H1 (cell line): ENCODE measurements around the gene PDE4D. TPM values are rescaled to one million over a fixed set of nuclear protein-coding genes. Genes with fewer than 3 reads are reported as not detected.

ENCODE experiments used
- CTCF ChIA-PET: fragments of 300-600 bp; sonication (Branson Sonifier 250); formaldehyde crosslinking; loops from one replicate; lab custom pipeline; 2021; ENCODE audit not compliant: partially characterized antibody; lab: Charles Lee
- POLR2A ChIA-PET: fragments of 300-600 bp; sonication (Branson Sonifier 250); formaldehyde crosslinking; loops from one replicate; lab custom pipeline; 2021; ENCODE audit warnings: inconsistent platforms; ENCODE audit not compliant: partially characterized antibody; lab: Charles Lee
- DNase-seq, 2 experiments: peaks; one replicate each; pipeline versions ENCODE4 v3.0.0 to v3.0.0-alpha.2; 2010 to 2022; ENCODE audit warnings: low spot score in 2 of 2, low read depth in 1 of 2, mixed read lengths in 1 of 2
- FAIRE-seq: peaks from 2 replicates; lab custom pipeline; 2011; peaks lifted over from hg19 to GRCh38; lab: Jason Lieb, UNC
- H2AFZ ChIP-seq: 2 replicates; pipeline ENCODE4 v1.8.1; 2012; ENCODE audit warnings: low read length, inconsistent platforms
- H2AK5ac ChIP-seq: 2 replicates; pipeline ENCODE4 v1.6.1; 2013; ENCODE audit warnings: low read depth, low read length
- H2BK120ac ChIP-seq: replicated peaks from 2 replicates; pipeline ENCODE3; 2013; ENCODE audit warnings: low read depth, low read length, inconsistent platforms
- H2BK12ac ChIP-seq: 2 replicates; pipeline ENCODE4 v1.6.1; 2013; ENCODE audit warnings: low read depth, low read length
- H2BK15ac ChIP-seq: 2 replicates; pipeline ENCODE4 v1.6.1; 2013; ENCODE audit warnings: low read length
- H2BK20ac ChIP-seq: 2 replicates; pipeline ENCODE4 v1.6.1; 2013; ENCODE audit warnings: low read length
- H2BK5ac ChIP-seq: 2 replicates; pipeline ENCODE4 v1.6.1; 2013; ENCODE audit warnings: low read depth, low read length
- H3K14ac ChIP-seq: 2 replicates; pipeline ENCODE4 v1.6.1; 2013; ENCODE audit warnings: inconsistent platforms; ENCODE audit not compliant: insufficient read length
- H3K18ac ChIP-seq: 2 replicates; pipeline ENCODE4 v1.6.1; 2013; ENCODE audit warnings: low read length; ENCODE audit errors: extremely low read depth
- H3K23ac ChIP-seq: 2 replicates; pipeline ENCODE4 v1.6.1; 2013; ENCODE audit warnings: inconsistent platforms; ENCODE audit not compliant: insufficient read length
- H3K23me2 ChIP-seq: 2 replicates; pipeline ENCODE4 v1.6.1; 2013; ENCODE audit warnings: low read depth, low read length
- H3K27ac ChIP-seq: 2 replicates; pipeline ENCODE4 v1.6.1; 2011; ENCODE audit warnings: low read depth, low read length, inconsistent platforms
- H3K27me3 ChIP-seq, 4 experiments: replicated peaks in 1 of 4; 1 replicate in 1 of 4; 2 replicates in 3 of 4; pipeline versions ENCODE4 v1.6.1 to v1.8.1; 2011 to 2013; ENCODE audit warnings: low read length in 3 of 4, mild to moderate bottlenecking in 3 of 4, inconsistent platforms in 2 of 4, mixed read lengths in 2 of 4, moderate library complexity in 1 of 4; ENCODE audit not compliant: control insufficient read depth in 3 of 4, insufficient read depth in 3 of 4; ENCODE audit errors: extremely low read depth in 1 of 4
- H3K36me3 ChIP-seq, 4 experiments: 2 replicates each; pipeline versions ENCODE4 v1.6.1 to v1.8.1; 2011 to 2013; ENCODE audit warnings: mild to moderate bottlenecking in 4 of 4, low read length in 3 of 4, moderate library complexity in 2 of 4, control low read depth in 1 of 4, inconsistent platforms in 1 of 4; ENCODE audit not compliant: insufficient read depth in 4 of 4, control insufficient read depth in 2 of 4
- H3K4ac ChIP-seq: replicated peaks from 2 replicates; pipeline ENCODE3; 2013; ENCODE audit warnings: low read length, low read depth, mixed read lengths, inconsistent platforms; ENCODE audit not compliant: insufficient read length
- H3K4me1 ChIP-seq, 4 experiments: replicated peaks in 1 of 4; 1 replicate in 1 of 4; 2 replicates in 3 of 4; pipeline versions ENCODE4 v1.6.1 to v1.8.1; 2011 to 2013; ENCODE audit warnings: low read length in 3 of 4, inconsistent platforms in 2 of 4, mixed read lengths in 1 of 4; ENCODE audit not compliant: insufficient read depth in 4 of 4, control insufficient read depth in 3 of 4
- H3K4me2 ChIP-seq, 2 experiments: 2 replicates each; pipeline versions ENCODE4 v1.6.1 to v1.8.1; 2011 to 2013; ENCODE audit warnings: low read depth in 2 of 2, low read length in 2 of 2, control low read depth in 1 of 2, inconsistent platforms in 1 of 2, mild to moderate bottlenecking in 1 of 2; ENCODE audit not compliant: insufficient read depth in 1 of 2
- H3K4me3 ChIP-seq, 4 experiments: fragments of 200-600, 300-600 bp in 1 of 4; sonication (generic), shearing (Covaris generic), sonication (Bioruptor Twin) in 1 of 4; 2 replicates each; pipeline versions ENCODE4 v1.5.1 to v1.8.1; 2011 to 2016; ENCODE audit warnings: low read length in 4 of 4, low read depth in 3 of 4, control low read depth in 2 of 4, inconsistent platforms in 2 of 4, mild to moderate bottlenecking in 2 of 4, mixed read lengths in 1 of 4, moderate library complexity in 1 of 4; ENCODE audit not compliant: insufficient read depth in 2 of 4; ENCODE audit errors: extremely low read depth in 1 of 4
- H3K56ac ChIP-seq: replicated peaks from 2 replicates; pipeline ENCODE3; 2013; ENCODE audit warnings: low read depth, mild to moderate bottlenecking, mixed read lengths, low read length, inconsistent platforms; ENCODE audit not compliant: insufficient read length
- H3K79me1 ChIP-seq: 2 replicates; pipeline ENCODE4 v1.6.1; 2013; ENCODE audit warnings: low read depth, low read length, control low read depth
- H3K79me2 ChIP-seq, 2 experiments: 2 replicates each; pipeline versions ENCODE4 v1.6.1 to v1.8.1; 2012 to 2013; ENCODE audit warnings: low read length in 2 of 2, mild to moderate bottlenecking in 2 of 2, inconsistent platforms in 1 of 2; ENCODE audit not compliant: insufficient read depth in 2 of 2, control insufficient read depth in 1 of 2
- H3K9ac ChIP-seq, 4 experiments: replicated peaks in 1 of 4; 1 replicate in 1 of 4; 2 replicates in 3 of 4; pipeline versions ENCODE4 v1.6.1 to v1.8.1; 2011 to 2013; ENCODE audit warnings: low read depth in 3 of 4, low read length in 3 of 4, control low read depth in 2 of 4, mild to moderate bottlenecking in 2 of 4, moderate library complexity in 2 of 4, inconsistent platforms in 1 of 4; ENCODE audit errors: extremely low read depth in 1 of 4
- H3K9me3 ChIP-seq, 2 experiments: 2 replicates each; pipeline versions ENCODE4 v1.6.1 to v1.8.1; 2012 to 2013; ENCODE audit warnings: mild to moderate bottlenecking in 2 of 2, moderate library complexity in 2 of 2, control low read depth in 1 of 2, inconsistent platforms in 1 of 2, low read depth in 1 of 2, low read length in 1 of 2, mixed read lengths in 1 of 2; ENCODE audit not compliant: insufficient read depth in 2 of 2
- H4K20me1 ChIP-seq, 2 experiments: replicated peaks in 1 of 2; 2 replicates each; pipeline versions ENCODE3 to v1.8.1; 2011 to 2013; ENCODE audit warnings: inconsistent platforms in 2 of 2, low read length in 2 of 2, mild to moderate bottlenecking in 1 of 2; ENCODE audit not compliant: insufficient read depth in 2 of 2, control insufficient read depth in 1 of 2
- H4K5ac ChIP-seq: 2 replicates; pipeline ENCODE4 v1.6.1; 2013; ENCODE audit warnings: low read length, low read depth, mixed read lengths, inconsistent platforms; ENCODE audit not compliant: insufficient read length
- H4K8ac ChIP-seq: 2 replicates; pipeline ENCODE4 v1.8.0; 2013; ENCODE audit warnings: mild to moderate bottlenecking, moderate library complexity, low read length, inconsistent platforms; ENCODE audit not compliant: insufficient read depth; ENCODE audit errors: extremely low read depth
- H4K91ac ChIP-seq: replicated peaks from 2 replicates; pipeline ENCODE3; 2013; ENCODE audit warnings: low read length, mixed read lengths, inconsistent platforms; ENCODE audit not compliant: insufficient read length
- CHD1 ChIP-seq: IDR thresholded peaks from 2 replicates; pipeline ENCODE4 v1.6.1; 2012; ENCODE audit warnings: low read depth, low read length, improper control_type of control experiment
- GTF2F1 ChIP-seq: IDR thresholded peaks from 2 replicates; pipeline ENCODE4 v1.6.1; 2012; ENCODE audit warnings: low read depth, low read length, improper control_type of control experiment, borderline replicate concordance
- JUN ChIP-seq: IDR thresholded peaks from 2 replicates; pipeline ENCODE4 v1.6.1; 2011; ENCODE audit warnings: low read depth, mild to moderate bottlenecking, improper control_type of control experiment, low read length
- SRF ChIP-seq: IDR thresholded peaks from 2 replicates; pipeline ENCODE4 v1.6.1; 2011; ENCODE audit warnings: mild to moderate bottlenecking, low read depth, low read length, moderate library complexity
- WGBS, 2 experiments: shearing (Covaris generic) in 1 of 2; methylation state at CpG; one replicate each; pipeline versions ENCODE4 v1.1.6 to v1.1.7; 2013 to 2015; ENCODE audit warnings: low lambda C conversion rate in 2 of 2, mixed read lengths in 2 of 2, inconsistent platforms in 1 of 2, low coverage in 1 of 2, missing lambda C conversion rate in 1 of 2; ENCODE audit not compliant: insufficient replicate concordance in 2 of 2, insufficient coverage in 1 of 2, insufficient read length in 1 of 2; ENCODE audit errors: extremely low coverage in 1 of 2, missing lambda C conversion rate in 1 of 2; 5-methylcytosine and 5-hydroxymethylcytosine counted together
- polyA plus RNA-seq, 7 experiments: library from polyadenylated mRNA; depleted of rRNA in 3 of 7; stranded (reverse) in 5 of 7; unstranded in 2 of 7; fragments of >200 nt in 5 of 7; fragments of 200-250 nt in 2 of 7; gene quantifications; 1 replicate in 5 of 7; 2 replicates in 1 of 7; 4 replicates in 1 of 7; pipeline versions ENCODE4 v1.2.1 to v1.2.3, GENCODE V29; 2011 to 2013; ENCODE audit warnings: missing spikeins in 2 of 7, mixed read lengths in 2 of 7
- total RNA-seq: library from RNA; stranded (reverse); fragmentation: NEBNext Ultra II Directional; extraction: Animal tissue kit (Norgen Biotek cat#: 25700); gene quantifications from 2 replicates; pipeline ENCODE4 v1.2.1, GENCODE V29; 2021

The PDE4D gene
- total and polyA plus RNA-seq, 2 of the 8 experiments (the other 6 are each of a cell fraction or from before 2014, with no cell fraction given), result 2.3 to 3.7 TPM

GRCh38 chr5:59117320-59117719, 776.2 kb downstream of the PDE4D start:
- Histone ChIP-seq H3K36me3 (no peaks in the 10 kb centered on the region), H3K23me2 (no peaks in the 10 kb centered on the region; the same call in 1 of the 2 replicates), H3K27ac (no peak overlapping the region), H4K5ac (no peak overlapping the region), H3K4me2 (no peak overlapping the region), H2BK120ac (no peak overlapping the region), H3K23ac (no peak overlapping the region), H3K14ac (no peak overlapping the region), H2BK20ac (no peak overlapping the region), H4K91ac (no peak overlapping the region), H3K4ac (no peak overlapping the region), H2BK5ac (no peak overlapping the region), H3K9me3 (no peaks in the 10 kb centered on the region), H2AFZ (no peak overlapping the region), H4K8ac (no peak overlapping the region), H3K27me3 (no peaks in the 10 kb centered on the region), H3K18ac (no peak overlapping the region), H2BK12ac (no peak overlapping the region), H2AK5ac (no peak overlapping the region), H2BK15ac (no peak overlapping the region), H3K4me1 (no peaks in the 10 kb centered on the region; a peak in 1 of 7 replicates), H4K20me1 (no peaks in the 10 kb centered on the region), H3K79me1 (no peaks in the 10 kb centered on the region), H3K56ac (no peak overlapping the region), H3K4me3 (no peak overlapping the region), H3K79me2 (no peaks in the 10 kb centered on the region), H3K9ac (no peak overlapping the region)
- no peak for TF ChIP-seq JUN
- no peak for TF ChIP-seq GTF2F1
- no peak for TF ChIP-seq CHD1
- no peak for TF ChIP-seq SRF
- CTCF ChIA-PET, result interaction anchor here (0.6 kb wide), 2 partner anchors 55 to 96 kb away, joined by 3 to 4 read pairs; no protein-coding TSS in a partner anchor
- DNase-seq (no peak), FAIRE-seq (no peak)
- POLR2A ChIA-PET, result no interaction called here
- whole genome bisulfite sequencing, 2 experiments, result 100% methylated on average over 3 of the region's 3 CpGs; no CpG with 5 or more reads in 1 of the 2 experiments
